GM23338 (cell line): ENCODE measurements around the gene EMID1. TPM values are rescaled to one million over a fixed set of nuclear protein-coding genes. Genes with fewer than 3 reads are reported as not detected.

Experiments
- ATAC-seq: fragments of 200-7000 bp; cut with Tn5 transposase; 3 replicates; pipeline ENCODE4 v1.9.1; 2020
- DNase-seq: peaks from one replicate; pipeline ENCODE4 v3.0.0-alpha.2; 2015; ENCODE audit warnings: low spot score
- H2AFZ ChIP-seq: fragments of 200-600 bp; sonication (generic); 2 replicates; pipeline ENCODE4 v1.8.0; 2016; ENCODE audit warnings: antibody characterized with exemption, mild to moderate bottlenecking, moderate library complexity
- H3F3A ChIP-seq: fragments of 200-600 bp; sonication (generic); replicated peaks from 2 replicates; pipeline ENCODE4 v1.8.0; 2017; ENCODE audit warnings: antibody characterized with exemption, mixed run types, low read depth
- H3K27ac ChIP-seq: fragments of 200-600 bp; sonication (generic); 2 replicates; pipeline ENCODE4 v1.6.1; 2016; ENCODE audit warnings: low read depth
- H3K27me3 ChIP-seq: fragments of 200-600 bp; sonication (generic); 2 replicates; pipeline ENCODE4 v1.8.0; 2016; ENCODE audit warnings: mild to moderate bottlenecking, mixed run types, moderate library complexity; ENCODE audit not compliant: insufficient read depth
- H3K36me3 ChIP-seq: fragments of 200-600 bp; sonication (generic); 2 replicates; pipeline ENCODE4 v1.8.0; 2016; ENCODE audit warnings: mild to moderate bottlenecking; ENCODE audit not compliant: insufficient read depth
- H3K4me1 ChIP-seq: fragments of 200-600 bp; sonication (generic); 2 replicates; pipeline ENCODE4 v1.8.0; 2016; ENCODE audit warnings: mild to moderate bottlenecking, moderate library complexity; ENCODE audit not compliant: insufficient read depth
- H3K4me2 ChIP-seq: fragments of 200-600 bp; sonication (generic); 2 replicates; pipeline ENCODE4 v1.7.1; 2017; ENCODE audit warnings: mixed run types
- H3K4me3 ChIP-seq: fragments of 200-600 bp; sonication (generic); 2 replicates; pipeline ENCODE4 v1.6.1; 2016; ENCODE audit warnings: mixed run types
- H3K79me2 ChIP-seq: fragments of 200-600 bp; sonication (generic); replicated peaks from 2 replicates; pipeline ENCODE4 v1.8.0; 2017; ENCODE audit warnings: mild to moderate bottlenecking; ENCODE audit not compliant: insufficient read depth
- H3K9me2 ChIP-seq: fragments of 200-600 bp; sonication (generic); 2 replicates; pipeline ENCODE4 v1.8.0; 2017; ENCODE audit not compliant: insufficient read depth
- H4K20me1 ChIP-seq: fragments of 200-600 bp; sonication (generic); replicated peaks from 2 replicates; pipeline ENCODE4 v1.8.0; 2017; ENCODE audit warnings: mild to moderate bottlenecking; ENCODE audit not compliant: insufficient read depth
- H3K27ac Mint-ChIP-seq: 2 replicates; pipeline ENCODE4 v1.8.0; 2020; ENCODE audit warnings: inconsistent platforms, mild to moderate bottlenecking, moderate library complexity, mixed read lengths
- H3K27me3 Mint-ChIP-seq: 3 replicates; pipeline ENCODE4 v1.8.0; 2022; ENCODE audit warnings: low read depth, mild to moderate bottlenecking, moderate library complexity, mixed read lengths, inconsistent platforms; ENCODE audit not compliant: insufficient read depth, poor library complexity
- H3K36me3 Mint-ChIP-seq: 3 replicates; pipeline ENCODE4 v1.8.0; 2021; ENCODE audit warnings: low read depth, mild to moderate bottlenecking, inconsistent platforms, moderate library complexity, mixed read lengths
- H3K4me1 Mint-ChIP-seq: 3 replicates; pipeline ENCODE4 v1.8.0; 2020; ENCODE audit warnings: mild to moderate bottlenecking, inconsistent platforms, mixed read lengths
- H3K4me3 Mint-ChIP-seq: 3 replicates; pipeline ENCODE4 v1.8.0; 2021; ENCODE audit warnings: moderate library complexity, mild to moderate bottlenecking, inconsistent platforms, mixed read lengths
- H3K9me3 Mint-ChIP-seq: 3 replicates; pipeline ENCODE4 v1.8.0; 2020; ENCODE audit warnings: moderate library complexity, mild to moderate bottlenecking, inconsistent platforms, mixed read lengths
- CREB1 ChIP-seq: fragments of 250-450 bp; sonication (Bioruptor Pico); IDR thresholded peaks from 2 replicates; pipeline ENCODE4 v1.5.0; 2020; ENCODE audit warnings: low read depth, mild to moderate bottlenecking, moderate library complexity
- EZH2 ChIP-seq: fragments of 200-600 bp; sonication (generic); IDR thresholded peaks from one replicate; pipeline ENCODE4 v1.8.0; 2017; ENCODE audit warnings: antibody characterized with exemption, mild to moderate bottlenecking, low read depth; ENCODE audit not compliant: unreplicated experiment
- JUNB ChIP-seq: IDR thresholded peaks from one replicate; pipeline ENCODE4 v1.6.1; 2016; ENCODE audit warnings: antibody characterized with exemption; ENCODE audit not compliant: unreplicated experiment
- NANOG ChIP-seq: IDR thresholded peaks from 2 replicates; pipeline ENCODE4 v1.6.1; 2016; ENCODE audit warnings: antibody characterized with exemption, borderline replicate concordance
- POLR2AphosphoS5 ChIP-seq: IDR thresholded peaks from 2 replicates; pipeline ENCODE4 v1.6.1; 2016; ENCODE audit warnings: antibody characterized with exemption, low read depth
- REST ChIP-seq: IDR thresholded peaks from one replicate; pipeline ENCODE4 v1.6.1; 2018; ENCODE audit warnings: antibody characterized with exemption; ENCODE audit not compliant: unreplicated experiment
- ZNF462 ChIP-seq: fragments of 250-450 bp; sonication (Bioruptor Pico); IDR thresholded peaks from 2 replicates; pipeline ENCODE4 v1.5.0; 2020; ENCODE audit warnings: mild to moderate bottlenecking, moderate library complexity
- polyA plus RNA-seq: library from polyadenylated mRNA; unstranded; fragments of >200 nt; fragmentation: Nextera tagmentation; extraction: Ambion mirVana; gene quantifications from 2 replicates; pipeline ENCODE4 v1.2.1, GENCODE V29; 2016
- total RNA-seq: library from RNA; depleted of rRNA; stranded (reverse); fragments of >200 nt; shearing (Covaris generic); gene quantifications from 2 replicates; pipeline ENCODE4 v1.2.3, GENCODE V29; 2014

Gene EMID1
- total and polyA plus RNA-seq, 2 experiments from 2014 or later = 3.0 to 13.4 TPM

GRCh38 chr22:29267858-29268510, 62.3 kb downstream of the EMID1 start, which contains the start of the genes EWSR1 and RHBDD3:
EWSR1 (plus strand) TSS chr22:29268268; CDS start chr22:29268337, 69 bp downstream.
RHBDD3 (minus strand) TSS chr22:29267981; CDS start chr22:29265626, 2,355 bp downstream.
- Histone ChIP-seq H3F3A (0 out of 2 replicates have a peak, but pooled peaks cover 2% of the 10 kb centered on the region), H3K4me3 (peak within 1 kb of the TSS; percentile 99), H3K4me1 (peaks cover 34% of the 10 kb centered on the region), H3K27ac (peak within 1 kb of the TSS; percentile 100), H3K79me2 (peaks cover 70% of the 10 kb centered on the region), H3K4me2 (peak within 1 kb of the TSS; percentile 100), H3K27me3 (no peaks in the 10 kb centered on the region), H4K20me1 (peaks cover 39% of the 10 kb centered on the region), H3K36me3 (peaks cover 28% of the 10 kb centered on the region), H2AFZ (peak within 1 kb of the TSS; percentile 100), H3K9me2 (no peaks in the 10 kb centered on the region)
- H3K27ac Mint-ChIP-seq = peak within 1 kb of the TSS; percentile 100
- H3K27me3 Mint-ChIP-seq = peaks cover 18% of the 10 kb centered on the region
- H3K4me3 Mint-ChIP-seq = peak within 1 kb of the TSS; percentile 92
- H3K36me3 Mint-ChIP-seq = peaks cover 76% of the 10 kb centered on the region
- DNase-seq = peak; percentile 95
- peaks cover 36% of the 10 kb centered on the region for H3K4me1 Mint-ChIP-seq
- TF ChIP-seq NANOG = no peak
- TF ChIP-seq CREB1 (CRISPR knock-in tag) = peak; percentile 21; the same call in 1 of the 2 replicates
- TF ChIP-seq REST = no peak
- no peak for TF ChIP-seq EZH2
- TF ChIP-seq POLR2AphosphoS5 = peak; percentile 90
- peak; percentile 95 for TF ChIP-seq JUNB
- no peaks in the 10 kb centered on the region for H3K9me3 Mint-ChIP-seq
- peak; percentile 79 for ATAC-seq

GRCh38 chr22:29268511-29269229, 63.0 kb downstream of the EMID1 start:
- Histone ChIP-seq H2AFZ (no peak overlapping the region), H4K20me1 (peaks cover 46% of the 10 kb centered on the region), H3K27me3 (no peaks in the 10 kb centered on the region), H3K27ac (peak overlapping the region; percentile 100), H3K79me2 (peaks cover 77% of the 10 kb centered on the region), H3F3A (peaks cover 5% of the 10 kb centered on the region), H3K4me2 (peak overlapping the region; percentile 100), H3K36me3 (peaks cover 34% of the 10 kb centered on the region), H3K4me3 (peak overlapping the region; percentile 99), H3K4me1 (peaks cover 34% of the 10 kb centered on the region), H3K9me2 (no peaks in the 10 kb centered on the region)
- Mint-ChIP-seq H3K4me1 (peaks cover 40% of the 10 kb centered on the region), H3K27me3 (peaks cover 19% of the 10 kb centered on the region), H3K4me3 (peak overlapping the region; percentile 92), H3K27ac (peak overlapping the region; percentile 100), H3K9me3 (no peaks in the 10 kb centered on the region), H3K36me3 (peaks cover 79% of the 10 kb centered on the region)
- ATAC-seq (peak; percentile 55), DNase-seq (peak; percentile 48)
- no peak for TF ChIP-seq ZNF462 (CRISPR knock-in tag)
